ENCODE results near the gene P2RX3.
"Not testable (repeated sequence)": the region's sequence is repeated elsewhere in the genome, so short reads cannot be mapped to it uniquely, and the experiment has no call there.

The P2RX3 gene

GRCh38 chr11:57338142-57338541 lies at the start of gene P2RX3:
Gene P2RX3 (plus strand): TSS chr11:57338352. CDS start chr11:57338551, 199 bp downstream.
- no peak for DNase-seq

- no peak for DNase-seq
Observed at GRCh38 chr11:57288771-57289579, 49.2 kb upstream of the P2RX3 start.

DNA sequence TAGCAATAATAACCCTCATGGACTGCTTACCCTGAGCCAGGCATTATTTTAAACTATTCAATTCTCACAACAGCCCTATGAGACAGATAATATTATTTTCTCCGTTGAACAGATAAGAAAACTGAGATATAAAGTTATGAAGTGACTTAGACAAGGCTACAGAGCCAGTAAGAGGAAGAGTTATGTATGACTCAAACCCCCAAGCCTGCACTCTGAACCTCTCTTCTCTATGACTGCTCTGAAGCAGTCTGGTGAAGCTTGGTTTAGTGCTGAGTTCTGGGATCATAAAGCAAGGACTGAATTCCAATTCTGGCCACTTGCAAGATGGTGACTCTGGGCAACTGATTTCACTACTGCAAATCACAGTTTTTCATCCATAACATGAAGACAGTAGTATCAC lies 47.9 kb upstream of the P2RX3 start:
- no peak for DNase-seq

- DNase-seq: no peak
Observed at GRCh38 chr11:57294225-57295131, 43.7 kb upstream of the P2RX3 start.

GRCh38 chr11:57296205-57296604 lies 41.9 kb upstream of the P2RX3 start:
- DNase-seq: not testable (repeated sequence)

- DNase-seq: no peak
Observed at GRCh38 chr11:57297221-57297620, 40.9 kb upstream of the P2RX3 start.

DNA sequence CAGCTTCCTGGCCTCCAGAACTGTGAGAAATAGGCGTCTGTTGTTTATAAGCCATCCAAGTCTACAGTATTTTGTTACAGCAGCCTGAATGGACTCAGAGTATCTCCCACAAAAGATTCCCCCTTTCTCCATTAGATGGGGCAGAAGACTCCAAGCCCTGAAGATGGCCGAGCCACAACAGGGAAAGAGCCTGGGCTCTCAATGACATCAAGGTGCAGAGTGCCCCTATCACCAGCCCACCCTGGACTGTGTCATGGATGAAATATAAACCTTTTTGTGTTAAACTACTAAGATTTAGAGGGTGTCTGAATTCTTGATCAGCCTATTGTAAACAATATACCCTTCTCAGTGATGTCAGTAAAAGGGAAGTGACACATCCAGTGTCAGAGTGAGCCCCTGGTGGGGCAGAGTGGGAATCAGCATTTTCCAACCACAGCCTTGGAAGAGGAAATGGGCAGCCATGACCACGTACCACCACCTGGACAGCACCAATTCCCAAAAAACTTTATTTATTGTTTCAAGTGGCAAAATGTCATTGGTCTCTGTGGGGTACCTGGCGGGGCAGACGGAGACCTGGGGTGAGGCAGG lies 38.9 kb upstream of the P2RX3 start:
- no peak for DNase-seq

DNA sequence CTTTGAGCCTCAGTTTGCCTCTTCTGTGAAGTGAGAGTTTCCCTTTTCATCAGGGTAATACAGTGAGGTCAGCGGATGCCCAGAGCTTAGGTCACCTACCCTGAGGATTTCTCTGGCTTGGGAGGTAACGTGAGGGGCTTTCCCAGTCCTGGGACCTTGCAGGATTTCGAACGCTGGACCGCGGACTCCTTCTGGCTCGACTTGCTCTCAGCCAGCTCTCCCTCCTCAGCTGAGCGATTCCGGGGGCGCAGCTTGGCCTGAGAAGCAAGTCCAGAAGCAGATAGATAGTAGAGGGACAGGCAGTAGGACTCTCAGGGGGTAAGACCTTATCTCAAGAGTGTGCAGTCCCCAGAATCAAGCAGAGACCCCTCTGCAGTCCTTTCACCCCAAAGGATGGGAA lies 37.4 kb upstream of the P2RX3 start:
- no peak for DNase-seq

DNA sequence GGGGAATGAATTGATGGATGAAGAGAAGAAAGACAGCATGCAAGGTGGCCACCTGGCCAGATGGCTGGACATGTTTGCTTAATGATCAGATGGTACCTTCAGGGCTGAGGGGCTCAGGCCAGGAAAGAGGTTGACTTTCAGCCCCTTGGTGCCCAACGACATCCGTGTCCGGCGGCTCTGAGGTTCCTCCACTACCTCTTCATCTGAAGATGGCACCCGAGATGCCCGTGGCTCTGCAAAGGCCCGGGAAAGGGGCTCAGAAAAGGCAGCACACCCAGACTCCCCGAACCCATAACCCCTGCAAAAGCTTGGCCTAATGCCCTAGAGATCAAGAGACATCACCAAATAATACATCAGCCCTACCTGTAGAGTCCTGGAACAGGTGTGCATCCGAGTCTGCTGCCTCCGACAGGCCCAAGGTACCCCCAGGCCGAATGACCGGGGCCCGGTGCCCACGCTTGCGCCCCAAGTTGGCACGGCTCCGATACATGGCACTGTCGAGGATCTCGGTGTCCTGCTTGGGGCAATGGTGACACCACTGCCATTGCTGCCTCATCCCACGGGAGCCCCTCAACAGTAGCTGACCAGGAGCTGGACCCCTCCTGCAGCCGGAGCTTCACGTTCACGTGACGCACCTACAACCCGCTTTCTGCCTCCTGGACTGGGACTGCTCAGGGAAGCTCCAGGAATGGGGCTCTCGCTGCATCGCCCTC lies 36.3 kb upstream of the P2RX3 start:
- no peak for DNase-seq

GRCh38 chr11:57302489-57302888 lies 35.7 kb upstream of the P2RX3 start:
- DNase-seq: no peak

- no peak for DNase-seq
Observed at GRCh38 chr11:57303280-57303989, 34.7 kb upstream of the P2RX3 start.

DNA sequence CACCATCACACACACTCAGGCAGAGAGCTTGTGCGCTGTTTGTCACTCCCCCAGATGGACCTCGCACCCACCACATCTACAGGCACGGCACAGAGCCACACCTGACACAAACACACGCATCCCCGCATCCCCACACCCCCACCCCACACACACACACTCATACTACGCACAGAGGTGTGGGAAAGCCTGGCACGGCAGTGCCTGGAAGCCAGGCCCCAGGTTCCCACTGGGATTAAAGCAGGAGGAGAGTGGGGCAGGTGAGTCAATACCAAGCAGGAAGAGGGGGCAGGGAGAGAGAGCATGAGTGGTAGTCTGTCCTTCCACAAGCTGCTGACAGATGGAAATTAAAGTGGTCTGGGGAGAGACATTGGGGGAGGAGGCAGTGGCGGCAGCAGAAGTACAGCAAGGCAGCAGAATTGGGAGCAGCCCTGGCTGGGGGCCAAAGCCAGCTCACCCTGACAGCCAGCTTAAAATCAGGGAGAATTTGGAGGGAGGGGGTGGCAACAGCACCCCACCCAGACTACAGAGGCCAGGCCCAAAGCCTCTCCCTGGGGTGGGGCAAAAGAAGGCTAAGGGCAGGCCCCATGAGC lies 34.1 kb upstream of the P2RX3 start:
- DNase-seq: no peak

DNA sequence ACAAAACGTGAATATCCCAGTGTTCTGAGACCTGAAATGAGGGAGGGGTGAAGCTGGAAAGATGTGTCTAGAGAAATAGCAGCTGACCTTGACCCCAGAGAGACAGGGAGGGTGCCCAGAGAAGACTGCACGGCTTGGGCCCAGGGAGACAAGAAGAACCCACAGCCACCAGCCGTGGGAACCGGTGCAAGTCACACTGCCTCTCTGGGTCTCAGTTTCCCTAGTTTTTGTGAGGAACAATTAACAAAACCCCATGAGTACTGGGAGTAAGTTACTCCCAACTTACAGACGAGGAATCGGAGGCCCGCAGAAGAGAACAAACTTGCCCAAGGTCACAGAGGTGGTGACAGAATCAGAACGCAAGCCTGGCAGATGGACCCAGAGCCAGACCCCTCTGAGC lies 32.6 kb upstream of the P2RX3 start:
- DNase-seq: no peak

- no peak for DNase-seq
Observed at GRCh38 chr11:57306161-57306876, 31.8 kb upstream of the P2RX3 start.

DNA sequence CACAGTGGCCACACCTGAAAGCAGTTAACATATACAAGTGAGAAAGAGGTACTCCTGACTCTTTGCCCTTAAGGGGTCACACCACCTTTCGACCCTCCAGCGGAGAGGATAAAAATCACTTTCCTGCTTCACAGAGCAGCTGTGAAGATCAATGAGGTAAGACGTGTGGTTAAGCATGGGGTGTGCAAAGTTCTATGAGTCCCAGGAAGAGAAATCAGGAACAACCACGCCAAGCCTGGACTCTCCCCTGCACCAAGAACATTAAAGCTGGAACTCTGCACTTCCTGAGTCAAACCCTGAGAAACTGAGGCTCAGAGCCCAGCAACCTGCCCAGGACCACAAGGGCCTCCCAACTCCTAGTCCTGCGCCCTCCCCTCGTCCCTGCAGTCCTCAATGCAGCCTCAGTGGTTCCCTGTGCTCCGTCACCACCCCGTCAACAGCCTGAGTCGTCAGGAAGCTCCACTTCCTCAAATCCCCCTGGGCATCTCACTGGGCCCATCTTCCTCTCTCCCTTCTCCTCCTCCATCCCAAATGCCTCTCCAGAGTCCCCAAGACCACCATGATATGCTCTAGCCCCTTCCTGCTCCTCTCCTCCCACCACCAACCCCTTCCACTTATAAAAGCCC lies 31.1 kb upstream of the P2RX3 start:
- DNase-seq: no peak

DNA sequence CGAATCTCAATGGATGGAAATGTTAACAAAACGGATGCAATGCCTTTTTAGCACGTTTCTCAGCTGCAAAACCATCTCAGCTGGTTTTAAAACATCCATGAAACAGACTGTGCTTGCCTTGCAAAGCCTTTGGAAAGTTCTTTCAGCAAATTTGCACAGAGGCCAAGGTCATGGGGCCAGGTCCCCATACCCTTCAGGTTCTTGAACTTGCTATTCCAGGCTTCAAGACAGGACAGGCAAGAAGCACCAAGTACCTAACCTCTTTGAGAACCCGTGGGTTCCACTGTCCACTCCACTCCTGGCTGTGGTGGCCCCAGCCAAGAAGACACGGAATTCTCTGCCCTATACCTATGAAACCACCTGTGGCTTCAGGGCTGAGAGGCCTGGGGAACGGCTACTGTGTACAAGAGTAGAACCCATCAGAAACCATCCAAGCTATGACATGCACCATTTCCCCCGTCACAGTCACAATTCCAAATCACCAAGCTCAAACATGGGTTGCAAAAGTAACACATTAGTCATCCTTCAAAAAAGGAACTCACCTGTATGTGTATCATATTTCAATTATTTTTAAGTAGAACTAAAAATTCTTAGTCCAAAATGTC lies 30.4 kb upstream of the P2RX3 start:
- no peak for DNase-seq

DNA sequence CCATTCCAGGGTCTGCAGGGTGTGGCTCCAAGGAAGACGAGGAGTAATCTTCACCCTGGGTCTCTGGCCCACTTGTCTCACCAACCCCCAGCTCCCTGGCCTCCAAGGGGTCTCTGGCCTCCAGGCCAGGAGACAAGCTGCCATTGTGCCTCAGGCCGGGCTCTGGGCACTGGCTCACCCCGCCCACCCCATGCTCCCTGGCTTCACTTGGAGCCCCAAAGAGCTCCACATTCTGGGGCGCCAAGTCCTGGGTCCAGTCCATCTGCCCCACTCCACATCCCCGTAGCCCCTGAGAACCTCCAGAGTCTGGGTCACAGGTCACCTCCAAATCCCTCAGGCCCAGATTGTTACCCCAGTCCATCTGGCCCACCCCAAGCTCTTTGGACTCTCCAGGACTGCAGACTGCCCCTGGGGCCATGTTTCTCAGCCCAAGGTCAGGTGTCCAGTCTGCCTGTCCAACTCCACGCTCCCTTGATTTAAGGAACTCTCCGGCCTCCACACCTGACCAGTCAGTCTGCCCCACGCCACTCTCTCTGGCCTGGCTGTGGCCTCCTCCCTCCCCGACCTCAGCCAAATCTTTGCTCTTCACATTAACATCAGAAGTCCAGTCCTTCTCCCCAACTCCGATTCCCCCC lies 29.6 kb upstream of the P2RX3 start:
- no peak for DNase-seq

- DNase-seq: no peak
Observed at GRCh38 chr11:57309106-57310059, 28.8 kb upstream of the P2RX3 start.

- DNase-seq: no peak
Observed at GRCh38 chr11:57310091-57310490, 28.1 kb upstream of the P2RX3 start.
